NCI-H345 treated with DMSO at 0.1 percent for 48 hours (cell line): ENCODE results near the gene TNIK.

Experiments used
- DNase-seq: peaks from one replicate; lab custom pipeline; 2025; ENCODE audit not compliant: unreplicated experiment; lab: John Stamatoyannopoulos, UW

The TNIK gene

GRCh38 chr3:171113716-171114115 lies 346.5 kb downstream of the TNIK start:
- DNase-seq, result no peak

DNA sequence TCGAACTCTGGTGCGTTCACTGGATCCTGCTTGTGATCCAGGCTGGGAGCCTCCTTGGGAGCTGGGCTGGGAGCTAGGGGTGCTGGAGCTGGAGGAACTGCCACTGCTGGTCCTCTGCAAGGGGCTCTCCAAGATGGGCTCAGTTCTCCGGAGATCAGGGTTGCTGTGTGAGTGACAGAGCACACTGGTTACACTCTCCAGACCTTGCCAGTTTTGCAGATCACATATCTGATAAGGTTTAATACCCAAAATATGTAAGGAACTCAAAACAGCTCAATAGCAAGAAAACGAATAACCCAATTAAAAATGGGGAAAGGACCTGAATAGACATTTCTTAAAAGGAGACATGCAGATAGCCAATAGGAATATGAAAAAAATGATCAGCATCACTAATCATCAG lies 349.5 kb downstream of the TNIK start:
- DNase-seq, result no peak

DNA sequence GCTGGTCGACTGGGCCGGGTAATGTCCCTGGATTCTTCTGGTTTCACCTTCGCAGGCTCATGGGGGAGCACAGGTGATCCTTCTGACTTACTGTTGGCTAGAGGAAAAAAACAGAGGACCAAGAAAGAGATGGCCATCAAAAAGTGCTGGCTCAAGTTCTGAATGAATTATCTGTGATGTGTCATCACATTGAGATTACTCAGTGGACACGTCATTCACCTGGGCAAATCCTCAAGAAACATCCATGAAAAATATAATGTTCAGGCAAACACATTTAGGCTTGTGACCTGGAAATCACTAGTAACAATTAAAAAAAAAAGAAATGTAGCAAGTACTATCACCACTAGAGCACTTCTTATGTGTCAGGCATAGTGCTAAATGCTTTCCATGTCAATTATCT lies 352.1 kb downstream of the TNIK start:
- no peak for DNase-seq

- no peak for DNase-seq
Measured at GRCh38 chr3:171103185-171103584, 357.0 kb downstream of the TNIK start.

DNA sequence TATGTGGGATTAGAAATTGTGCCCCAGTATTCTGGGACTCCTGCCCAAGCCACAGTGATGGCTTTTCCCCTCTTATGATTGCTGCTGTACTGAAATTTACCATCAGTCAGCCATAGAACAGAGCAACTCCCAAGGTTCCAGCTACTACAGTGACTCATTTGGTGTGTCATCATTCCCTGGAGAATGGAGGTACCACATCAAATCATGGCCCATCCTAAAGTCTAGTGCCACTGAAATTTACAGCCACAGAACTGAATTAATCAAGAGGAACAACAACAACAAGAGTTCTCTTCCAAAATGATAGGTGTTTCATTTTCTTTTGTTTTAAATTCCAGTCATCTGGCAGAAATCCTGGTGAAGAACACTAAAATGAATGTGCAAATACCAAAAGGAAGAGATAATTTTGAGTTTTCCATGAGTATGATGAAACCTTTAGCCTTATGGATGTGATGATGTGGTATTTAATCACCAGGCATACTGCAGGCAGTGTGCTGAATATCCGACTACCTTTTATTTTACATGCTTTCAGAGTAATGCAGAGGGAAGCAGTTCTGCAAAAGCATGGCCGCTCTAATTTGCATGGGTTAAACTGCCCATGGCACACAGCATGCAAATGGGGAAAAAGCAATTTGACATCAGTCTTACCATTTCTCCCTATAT lies 358.1 kb downstream of the TNIK start:
- no peak for DNase-seq

DNA sequence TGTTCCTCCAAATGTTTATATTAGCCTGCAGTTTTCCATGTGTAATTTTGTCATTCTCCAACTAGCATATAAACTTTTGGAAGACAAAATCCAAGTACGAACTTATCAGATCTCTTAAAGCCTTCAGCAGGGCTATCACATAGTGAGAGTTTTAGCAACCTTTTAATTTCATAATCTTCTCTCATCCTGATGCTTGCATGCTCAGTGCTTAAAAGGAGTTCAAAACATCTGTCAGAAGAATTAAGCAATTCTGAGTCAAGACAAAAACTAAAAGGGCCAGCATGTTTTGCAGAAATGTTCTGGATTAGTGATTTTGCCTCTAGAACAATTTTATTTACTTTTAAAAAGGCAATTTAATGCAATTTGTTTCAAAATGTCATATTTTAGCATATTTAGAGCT lies 360.3 kb downstream of the TNIK start:
- no peak for DNase-seq

DNA sequence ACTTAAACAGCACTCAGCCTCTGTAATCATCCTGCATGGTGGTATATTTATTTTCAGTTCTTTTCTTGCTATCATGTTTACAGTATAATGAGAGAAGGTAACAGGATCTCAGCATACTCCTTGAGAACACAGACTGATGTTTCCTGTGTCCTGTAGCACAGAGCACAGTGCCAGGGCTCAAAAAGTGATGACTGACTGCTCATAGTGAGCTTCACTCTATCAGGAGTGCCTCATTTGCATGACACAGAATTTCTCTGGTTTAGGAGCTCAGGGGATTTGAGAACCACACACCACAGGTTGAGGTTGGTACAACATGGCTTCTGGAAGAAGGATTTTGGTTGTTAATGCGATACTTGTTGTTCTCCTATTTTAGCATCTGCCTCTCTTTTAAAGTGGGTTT lies 365.1 kb downstream of the TNIK start:
- DNase-seq, result no peak

- no peak for DNase-seq
Measured at GRCh38 chr3:171094411-171094810, 365.8 kb downstream of the TNIK start.

DNA sequence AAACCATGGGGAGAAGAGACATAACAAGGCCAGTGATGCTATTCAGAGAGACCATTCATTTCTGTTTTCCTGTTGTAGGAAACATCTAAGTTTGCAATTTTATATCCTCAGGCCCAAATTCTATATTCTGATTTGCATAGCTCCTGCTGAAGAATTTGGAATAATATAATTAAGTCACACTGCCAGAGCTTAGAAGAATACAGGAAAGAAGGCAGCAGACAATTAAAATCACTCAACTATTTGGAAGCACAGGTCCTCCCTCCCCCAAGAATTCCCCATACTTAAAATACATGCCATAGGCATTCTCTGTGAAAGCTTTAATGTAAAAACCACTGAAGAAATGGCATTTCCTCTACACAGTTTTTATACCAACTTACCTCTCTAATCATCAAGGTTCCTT lies 366.7 kb downstream of the TNIK start:
- no peak for DNase-seq

- no peak for DNase-seq
Measured at GRCh38 chr3:171092467-171092911, 367.7 kb downstream of the TNIK start.

DNA sequence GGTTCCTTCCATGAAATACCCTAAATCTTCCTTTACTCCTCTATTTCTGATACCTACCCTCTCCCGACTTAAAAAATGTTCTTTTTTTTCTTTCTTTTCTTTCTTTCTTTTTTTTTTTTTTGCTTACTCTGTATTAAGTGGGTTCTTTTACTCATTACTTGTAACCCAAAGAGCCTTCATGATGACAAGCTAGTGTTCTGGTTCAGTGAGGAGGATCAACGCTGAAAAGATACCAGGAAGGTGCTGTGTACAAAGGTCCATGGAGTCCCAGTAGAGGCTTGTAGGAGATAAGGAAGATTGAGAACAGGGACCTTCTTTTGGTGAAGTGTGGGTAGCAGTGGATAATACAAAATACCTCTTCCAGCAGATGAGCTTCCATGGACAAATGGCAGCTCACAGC lies 369.9 kb downstream of the TNIK start:
- no peak for DNase-seq

DNA sequence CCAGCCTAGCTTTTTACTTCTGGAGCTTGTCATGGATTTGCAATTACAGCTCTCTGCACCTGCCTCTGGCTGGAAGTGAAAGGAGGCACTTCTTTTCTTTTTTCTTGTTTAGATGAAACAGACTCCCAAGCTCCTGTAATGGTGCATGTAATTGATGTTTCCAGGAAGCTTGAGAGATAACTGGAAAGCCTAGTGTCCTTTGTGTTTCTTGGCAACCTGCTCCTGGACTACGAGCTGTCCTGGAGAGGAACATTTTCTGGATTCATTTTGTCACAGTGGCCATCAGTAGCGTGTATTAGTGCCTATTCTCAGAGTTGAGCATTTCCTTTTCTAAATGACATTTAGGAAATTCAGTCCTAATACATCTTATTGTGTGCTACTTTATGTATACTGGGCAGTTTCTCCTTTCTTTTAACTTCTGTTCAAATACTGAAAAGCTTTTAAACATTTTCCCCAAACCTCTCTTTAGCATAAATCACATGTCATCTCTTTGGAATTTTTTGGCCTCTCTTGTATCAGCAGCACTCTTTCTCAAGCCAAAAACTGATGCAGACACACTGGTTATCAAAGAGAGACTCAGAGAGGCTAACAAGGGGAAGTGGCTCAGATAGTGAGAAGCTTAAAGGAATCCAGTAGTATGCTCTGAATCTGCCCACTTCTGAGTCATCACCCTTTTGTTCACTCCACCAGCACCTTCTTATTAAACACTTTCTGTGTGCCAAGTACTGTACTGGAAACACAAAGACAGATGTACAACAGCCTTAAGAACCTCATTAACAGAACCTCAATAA lies 371.0 kb downstream of the TNIK start:
- no peak for DNase-seq

DNA sequence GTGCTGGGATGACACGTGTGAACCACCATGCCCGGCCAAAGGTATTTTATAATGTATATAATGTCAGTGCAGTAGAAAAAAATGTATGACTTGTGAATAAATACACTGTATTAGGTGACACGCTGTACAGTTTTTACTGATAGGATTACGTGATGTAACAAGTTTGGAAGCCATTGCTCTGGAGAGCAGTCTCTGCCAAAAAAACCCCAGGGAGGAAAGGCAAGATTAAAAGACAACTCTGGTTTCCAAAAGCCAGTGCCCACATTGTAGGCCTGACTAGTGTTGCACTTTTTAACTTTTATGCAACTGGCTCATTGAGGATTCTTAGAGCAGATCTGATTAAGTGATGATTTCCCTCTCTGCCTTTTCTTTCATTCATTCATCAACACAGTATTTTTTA lies 371.7 kb downstream of the TNIK start:
- no peak for DNase-seq

- no peak for DNase-seq
Measured at GRCh38 chr3:171086914-171087313, 373.3 kb downstream of the TNIK start.

GRCh38 chr3:171077261-171077660 lies 382.9 kb downstream of the TNIK start:
- no peak for DNase-seq

DNA sequence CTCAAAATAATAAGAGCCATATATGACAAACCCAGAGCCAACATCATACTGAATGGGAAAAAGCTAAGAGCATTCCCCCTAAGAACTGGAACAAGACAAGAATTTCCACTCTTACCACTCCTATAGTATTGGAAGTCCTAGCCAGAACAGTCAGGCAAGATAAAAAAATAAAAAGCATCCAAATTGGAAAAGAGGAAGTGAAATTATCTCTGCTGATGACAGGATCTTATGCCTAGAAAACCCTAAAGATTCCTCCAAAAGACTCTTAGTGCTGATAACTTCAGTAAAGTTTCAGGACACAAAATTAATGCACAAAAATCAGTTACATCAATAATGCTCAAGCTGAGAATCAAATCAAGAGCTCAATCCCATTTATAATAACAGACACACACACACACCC lies 387.8 kb downstream of the TNIK start:
- DNase-seq, result no peak

GRCh38 chr3:171068658-171069057 lies 391.5 kb downstream of the TNIK start:
- DNase-seq, result no peak

DNA sequence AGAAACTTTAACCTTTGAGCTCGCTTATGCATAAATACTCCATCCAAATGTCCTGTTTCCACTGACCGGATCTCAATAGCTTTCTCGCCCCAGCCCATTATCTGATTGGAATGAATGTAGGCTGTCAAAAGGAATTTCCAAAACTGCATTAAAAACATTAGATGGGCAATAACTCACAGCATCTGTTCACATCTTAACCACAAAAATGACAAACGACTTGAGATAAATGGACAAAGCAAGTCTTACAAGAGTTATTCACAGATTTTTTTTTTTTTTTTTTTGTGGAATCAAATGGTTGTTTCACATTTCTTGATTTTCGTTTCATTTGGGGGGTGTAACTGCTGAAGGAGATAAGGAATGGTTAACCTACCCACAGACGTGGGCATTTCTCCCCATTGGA lies 394.0 kb downstream of the TNIK start:
- no peak for DNase-seq

DNA sequence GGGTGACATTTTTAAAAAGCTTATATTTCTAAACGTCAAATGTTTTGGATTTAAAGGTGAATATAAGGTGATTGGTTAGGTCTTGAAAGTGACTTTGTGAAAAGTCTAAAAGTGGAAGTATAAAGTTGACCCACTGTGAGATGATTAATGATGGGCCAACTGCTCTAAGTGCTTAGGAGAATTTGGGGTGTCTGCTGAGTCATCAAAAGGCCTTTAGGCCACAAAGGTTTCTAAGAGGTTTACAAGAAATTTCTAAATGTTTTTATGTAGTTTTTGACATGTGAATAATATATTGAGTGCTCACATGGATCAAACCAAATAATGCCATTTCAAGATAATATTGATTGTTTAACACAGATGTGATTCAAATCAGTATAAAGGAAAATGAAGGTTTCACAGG lies 394.5 kb downstream of the TNIK start:
- no peak for DNase-seq

DNA sequence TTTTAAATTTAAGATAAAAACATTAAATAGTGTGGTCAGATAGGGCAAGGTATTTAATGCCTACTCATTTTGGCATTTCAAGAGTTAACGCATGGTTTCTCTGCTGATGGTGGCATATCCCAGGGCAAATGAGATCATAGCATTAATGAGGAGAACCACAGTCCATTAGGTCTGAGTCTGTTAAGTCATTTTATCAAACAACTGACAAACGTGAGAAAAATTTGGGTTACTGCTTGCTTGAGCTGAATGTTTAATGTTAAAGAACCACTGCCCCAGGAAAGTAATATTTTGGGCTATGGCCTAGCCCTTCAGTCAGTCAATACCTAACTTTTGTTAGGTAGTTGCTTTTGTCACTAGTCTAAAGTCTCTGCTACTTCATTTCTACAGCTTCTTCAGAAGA lies 395.7 kb downstream of the TNIK start:
- DNase-seq, result no peak

GRCh38 chr3:171061749-171062148 lies 398.5 kb downstream of the TNIK start:
- DNase-seq, result no peak

GRCh38 chr3:171059978-171060377 lies 400.2 kb downstream of the TNIK start:
- DNase-seq, result no peak
